Vagina (tissue), 2 donors: ENCODE results near the gene CUX1.

ENCODE experiments used
- POLR2AphosphoS5 ChIP-seq, 2 donors: sonication (generic); formaldehyde crosslinking; IDR thresholded peaks; one replicate each; pipeline ENCODE4 v1.9.0; 2017; ENCODE audit warnings: antibody characterized with exemption in 2 of 2, mild to moderate bottlenecking in 2 of 2, low read depth in 1 of 2; ENCODE audit not compliant: insufficient read depth in 1 of 2
- TF ChIP-seq, protein P1 (sequence below), 3 experiments: fragments of 450-650 bp in 2 of 3; fragments of 200-600 bp in 1 of 3; sonication (generic) in 1 of 3; IDR thresholded peaks; one replicate each; pipeline ENCODE4 v1.5.1; 2017 to 2019; ENCODE audit warnings: antibody characterized with exemption in 3 of 3, mild to moderate bottlenecking in 2 of 3, moderate library complexity in 2 of 3

DNA sequence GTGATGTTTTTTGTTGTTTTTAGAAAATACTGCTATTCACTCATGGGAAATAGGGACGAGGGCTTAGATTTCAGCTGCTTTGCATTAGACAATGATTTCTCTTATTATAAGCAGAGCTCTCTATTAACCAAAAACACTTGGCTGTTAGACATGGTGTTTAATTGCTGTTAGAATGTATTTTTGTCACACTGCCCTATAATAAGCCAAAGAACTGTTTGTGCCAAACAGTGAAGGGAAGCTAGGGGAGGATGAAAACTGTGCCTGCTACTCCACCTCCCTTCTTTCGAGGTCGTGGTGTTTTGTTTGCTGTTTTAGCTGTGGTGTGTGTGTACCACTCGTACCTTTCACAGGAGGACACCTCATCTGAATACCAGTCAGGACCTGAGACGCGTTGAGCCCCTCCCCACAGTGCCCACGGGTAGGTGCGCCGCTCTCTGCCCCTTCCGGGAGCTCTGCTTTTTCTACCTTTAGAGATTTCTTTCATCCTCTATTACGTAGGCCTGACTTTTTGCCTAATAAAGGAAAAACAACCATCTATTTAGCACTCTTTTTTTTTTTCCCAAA, 57.9 kb downstream of the CUX1 start:
- TF ChIP-seq, protein P1, sequence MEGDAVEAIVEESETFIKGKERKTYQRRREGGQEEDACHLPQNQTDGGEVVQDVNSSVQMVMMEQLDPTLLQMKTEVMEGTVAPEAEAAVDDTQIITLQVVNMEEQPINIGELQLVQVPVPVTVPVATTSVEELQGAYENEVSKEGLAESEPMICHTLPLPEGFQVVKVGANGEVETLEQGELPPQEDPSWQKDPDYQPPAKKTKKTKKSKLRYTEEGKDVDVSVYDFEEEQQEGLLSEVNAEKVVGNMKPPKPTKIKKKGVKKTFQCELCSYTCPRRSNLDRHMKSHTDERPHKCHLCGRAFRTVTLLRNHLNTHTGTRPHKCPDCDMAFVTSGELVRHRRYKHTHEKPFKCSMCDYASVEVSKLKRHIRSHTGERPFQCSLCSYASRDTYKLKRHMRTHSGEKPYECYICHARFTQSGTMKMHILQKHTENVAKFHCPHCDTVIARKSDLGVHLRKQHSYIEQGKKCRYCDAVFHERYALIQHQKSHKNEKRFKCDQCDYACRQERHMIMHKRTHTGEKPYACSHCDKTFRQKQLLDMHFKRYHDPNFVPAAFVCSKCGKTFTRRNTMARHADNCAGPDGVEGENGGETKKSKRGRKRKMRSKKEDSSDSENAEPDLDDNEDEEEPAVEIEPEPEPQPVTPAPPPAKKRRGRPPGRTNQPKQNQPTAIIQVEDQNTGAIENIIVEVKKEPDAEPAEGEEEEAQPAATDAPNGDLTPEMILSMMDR (IDR thresholded peaks at IDR 0.05) = no peak
- no peak for TF ChIP-seq POLR2AphosphoS5 (IDR thresholded peaks at IDR 0.05; ENCODE audit: insufficient read depth in 1 of 2, low read depth in 1 of 2)
